T-helper 2 cell treated with Interferon-gamma antibody and Interleukin-4, amounts not matched to agents 5 μg/mL and 100 μg/mL, for 36 hours (primary cell): ENCODE measurements around the gene NRP1.

Experiments used
- DNase-seq: peaks from one replicate; pipeline ENCODE4 v3.0.0; 2021; ENCODE audit warnings: low spot score
- H3K27ac Mint-ChIP-seq: one replicate; pipeline ENCODE4 v1.8.0; 2021; ENCODE audit warnings: mild to moderate bottlenecking, mixed read lengths
- H3K27me3 Mint-ChIP-seq: one replicate; pipeline ENCODE4 v1.8.0; 2021; ENCODE audit warnings: low read depth, mixed read lengths
- H3K36me3 Mint-ChIP-seq: one replicate; pipeline ENCODE4 v1.8.0; 2021; ENCODE audit warnings: low read depth, mixed read lengths
- H3K4me1 Mint-ChIP-seq: one replicate; pipeline ENCODE4 v1.8.0; 2021; ENCODE audit warnings: low read depth, mixed read lengths
- H3K4me3 Mint-ChIP-seq: one replicate; pipeline ENCODE4 v1.8.0; 2022; ENCODE audit warnings: mild to moderate bottlenecking, moderate library complexity, mixed read lengths
- H3K9me3 Mint-ChIP-seq: one replicate; pipeline ENCODE4 v1.8.0; 2021; ENCODE audit warnings: mixed read lengths

NRP1 gene

GRCh38 chr10:33336582-33337325 is 2.3 kb upstream of the NRP1 start:
- Mint-ChIP-seq H3K9me3 (no peaks in the 10 kb centered on the region), H3K27me3 (peaks cover 67% of the 10 kb centered on the region), H3K36me3 (peaks cover 3% of the 10 kb centered on the region), H3K4me3 (peak overlapping the region; percentile 61), H3K27ac (no peak overlapping the region), H3K4me1 (peaks cover 15% of the 10 kb centered on the region)
- no peak for DNase-seq

GRCh38 chr10:33335801-33336581 is 1.5 kb upstream of the NRP1 start:
- Mint-ChIP-seq H3K27me3 (peaks cover 73% of the 10 kb centered on the region), H3K36me3 (peaks cover 3% of the 10 kb centered on the region), H3K4me3 (peak overlapping the region; percentile 66), H3K27ac (no peak overlapping the region), H3K9me3 (no peaks in the 10 kb centered on the region), H3K4me1 (peaks cover 15% of the 10 kb centered on the region)
- DNase-seq = no peak

DNA sequence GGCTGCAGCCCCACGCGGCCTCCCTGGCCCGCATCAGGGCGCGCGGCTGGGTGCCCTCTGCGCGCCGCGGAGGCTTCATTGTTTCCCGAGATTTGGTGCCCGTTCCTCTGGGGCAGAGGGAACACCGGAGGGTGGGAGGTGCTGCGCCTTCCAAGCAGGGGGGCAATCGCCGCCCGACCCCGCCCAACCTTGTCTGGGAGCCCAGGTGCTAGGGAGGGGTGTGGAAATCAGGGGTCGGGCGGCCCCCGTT is 1.0 kb upstream of the NRP1 start:
- H3K9me3 Mint-ChIP-seq = no peaks in the 10 kb centered on the region
- peaks cover 17% of the 10 kb centered on the region for H3K4me1 Mint-ChIP-seq
- H3K36me3 Mint-ChIP-seq = peaks cover 3% of the 10 kb centered on the region
- no peak overlapping the region for H3K27ac Mint-ChIP-seq
- no peak overlapping the region for H3K4me3 Mint-ChIP-seq
- no peak for DNase-seq
- H3K27me3 Mint-ChIP-seq = peaks cover 78% of the 10 kb centered on the region

- Mint-ChIP-seq H3K27me3 (peaks cover 79% of the 10 kb centered on the region), H3K27ac (no peak overlapping the region), H3K4me3 (peak overlapping the region; percentile 82), H3K36me3 (peaks cover 3% of the 10 kb centered on the region), H3K4me1 (peaks cover 19% of the 10 kb centered on the region), H3K9me3 (no peaks in the 10 kb centered on the region)
- peak; percentile 44 for DNase-seq
Measured at GRCh38 chr10:33334805-33335550, 511 bp upstream of the NRP1 start.

- Mint-ChIP-seq H3K27me3 (peaks cover 69% of the 10 kb centered on the region), H3K4me3 (peak overlapping the region; percentile 82), H3K9me3 (no peaks in the 10 kb centered on the region), H3K4me1 (peaks cover 19% of the 10 kb centered on the region), H3K36me3 (peaks cover 3% of the 10 kb centered on the region), H3K27ac (peak overlapping the region; percentile 17)
- DNase-seq = peak; percentile 56
Measured at GRCh38 chr10:33333260-33334101, 986 bp downstream of the NRP1 start.

DNA sequence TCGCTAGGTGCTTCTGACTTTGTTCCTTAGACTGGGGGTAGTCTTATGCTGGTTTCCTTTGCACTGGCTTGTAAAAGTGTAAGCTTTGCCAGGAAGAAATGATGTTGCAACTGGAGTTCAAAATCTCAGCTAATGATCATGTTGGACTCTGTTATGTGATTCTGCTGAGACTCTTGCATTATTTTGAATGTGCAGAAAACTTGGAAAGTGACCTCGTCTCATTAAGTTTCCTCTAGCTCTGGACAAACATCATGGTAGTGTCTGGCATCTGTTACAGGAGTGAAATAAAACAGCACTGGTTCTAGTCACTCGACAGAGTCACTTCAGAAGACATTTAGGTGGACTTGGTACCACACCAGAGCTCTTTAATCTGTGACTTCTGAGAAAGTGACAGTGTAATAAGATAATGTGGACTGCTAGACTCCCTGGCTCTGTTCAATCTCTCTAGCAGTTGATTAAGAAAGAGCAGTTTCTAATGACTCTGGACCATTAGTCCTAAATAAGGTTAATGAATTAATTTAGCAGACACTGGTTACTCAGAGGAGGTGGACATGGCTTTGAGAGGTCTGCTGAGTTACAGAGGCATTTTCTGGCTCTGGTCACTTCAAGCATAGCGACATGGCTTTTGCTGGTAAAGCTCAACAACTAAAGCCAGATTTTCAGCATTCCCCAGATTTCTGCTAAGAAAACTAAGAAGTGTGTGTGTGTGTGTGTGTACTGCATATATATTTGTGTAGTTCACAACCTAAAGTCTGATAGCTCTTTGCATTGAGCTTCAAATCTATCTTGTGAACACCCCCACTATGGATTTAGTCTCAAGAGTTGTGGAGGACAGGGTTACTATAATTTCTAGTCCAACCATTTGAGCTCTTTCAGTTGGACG is 2.0 kb downstream of the NRP1 start:
- no peak for DNase-seq
- Mint-ChIP-seq H3K4me3 (no peak overlapping the region), H3K9me3 (no peaks in the 10 kb centered on the region), H3K27ac (no peak overlapping the region), H3K4me1 (peaks cover 19% of the 10 kb centered on the region), H3K36me3 (peaks cover 3% of the 10 kb centered on the region), H3K27me3 (peaks cover 68% of the 10 kb centered on the region)

DNA sequence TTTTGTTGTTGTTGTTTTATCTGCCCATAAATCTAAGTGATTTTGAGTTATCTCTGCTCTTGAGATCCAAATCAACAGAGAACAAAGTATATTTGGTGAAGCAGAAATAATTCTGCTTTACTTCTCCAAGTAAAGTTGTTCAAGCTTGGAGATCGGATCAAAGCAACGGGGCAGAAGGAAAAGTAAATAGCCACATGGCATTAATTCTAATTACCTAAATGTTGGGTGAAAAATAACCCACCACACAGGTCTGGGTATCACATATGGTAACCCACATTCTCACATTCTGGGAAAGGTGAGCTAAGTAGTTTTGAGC is 3.1 kb downstream of the NRP1 start:
- DNase-seq = no peak
- peaks cover 64% of the 10 kb centered on the region for H3K27me3 Mint-ChIP-seq
- H3K4me1 Mint-ChIP-seq = peaks cover 16% of the 10 kb centered on the region
- no peak overlapping the region for H3K4me3 Mint-ChIP-seq
- no peaks in the 10 kb centered on the region for H3K9me3 Mint-ChIP-seq
- no peaks in the 10 kb centered on the region for H3K36me3 Mint-ChIP-seq
- no peak overlapping the region for H3K27ac Mint-ChIP-seq

DNA sequence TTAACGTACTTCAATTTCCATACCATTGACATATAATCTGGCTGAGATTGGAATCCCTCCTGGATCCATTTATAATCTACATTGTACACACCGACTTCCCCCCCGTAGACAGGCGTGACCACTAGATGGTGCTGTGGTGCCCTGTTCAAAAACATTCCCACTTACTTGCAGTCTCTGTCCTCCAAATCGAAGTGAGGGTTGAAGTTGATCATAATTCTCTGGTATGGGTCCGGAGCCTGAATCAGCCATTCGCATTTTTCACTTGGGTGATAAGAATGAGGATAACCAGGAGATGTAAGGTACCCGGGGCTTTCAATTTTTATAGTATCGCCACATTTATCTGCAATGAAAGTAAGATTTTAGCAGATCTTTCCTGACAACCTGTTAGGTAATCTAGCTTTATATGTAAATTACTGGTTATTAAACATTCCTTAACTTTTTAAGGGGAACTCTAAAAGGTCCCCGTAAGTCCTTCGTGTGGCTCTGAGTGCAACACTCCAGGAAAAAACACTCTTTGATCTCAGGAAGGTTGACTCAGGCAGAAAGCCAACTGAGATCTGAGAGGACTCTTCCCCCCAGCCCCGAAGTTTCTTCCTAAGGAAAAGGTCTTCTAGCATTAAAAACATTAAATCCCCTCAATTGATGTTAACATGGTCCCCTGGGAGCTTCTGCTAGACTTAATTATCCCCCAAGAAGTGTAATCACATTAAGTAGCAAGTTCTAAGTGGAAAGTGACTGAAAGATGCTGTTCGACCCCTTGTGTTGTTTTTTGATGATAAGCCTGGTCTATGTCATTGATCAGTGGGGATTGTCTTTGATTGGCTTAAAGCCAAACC is 3.7 kb downstream of the NRP1 start:
- Mint-ChIP-seq H3K4me3 (no peak overlapping the region), H3K36me3 (no peaks in the 10 kb centered on the region), H3K27me3 (peaks cover 62% of the 10 kb centered on the region), H3K27ac (no peak overlapping the region), H3K9me3 (no peaks in the 10 kb centered on the region), H3K4me1 (peaks cover 16% of the 10 kb centered on the region)
- DNase-seq = peak; percentile 47

DNA sequence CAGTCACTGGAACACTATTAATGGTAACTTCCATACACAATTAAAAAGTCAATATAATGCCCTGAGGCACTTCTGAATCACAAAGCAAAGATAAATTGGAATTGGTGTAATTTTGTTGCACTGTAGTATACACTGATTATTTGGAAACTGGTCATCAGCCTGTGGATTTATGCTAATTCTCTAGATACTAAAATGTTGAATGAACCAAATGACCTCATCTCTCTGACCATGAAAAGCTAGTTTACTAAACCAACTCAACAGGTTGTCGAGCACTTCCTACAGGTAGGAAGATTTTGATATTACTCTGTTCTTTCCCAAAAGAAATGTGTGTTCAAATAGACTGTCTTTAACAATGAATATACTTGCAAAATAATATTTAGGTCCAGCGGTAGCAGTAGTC is 5.3 kb downstream of the NRP1 start:
- Mint-ChIP-seq H3K4me3 (no peak overlapping the region), H3K36me3 (no peaks in the 10 kb centered on the region), H3K27ac (no peak overlapping the region), H3K9me3 (no peaks in the 10 kb centered on the region), H3K27me3 (peaks cover 54% of the 10 kb centered on the region), H3K4me1 (peaks cover 16% of the 10 kb centered on the region)
- DNase-seq = no peak

DNA sequence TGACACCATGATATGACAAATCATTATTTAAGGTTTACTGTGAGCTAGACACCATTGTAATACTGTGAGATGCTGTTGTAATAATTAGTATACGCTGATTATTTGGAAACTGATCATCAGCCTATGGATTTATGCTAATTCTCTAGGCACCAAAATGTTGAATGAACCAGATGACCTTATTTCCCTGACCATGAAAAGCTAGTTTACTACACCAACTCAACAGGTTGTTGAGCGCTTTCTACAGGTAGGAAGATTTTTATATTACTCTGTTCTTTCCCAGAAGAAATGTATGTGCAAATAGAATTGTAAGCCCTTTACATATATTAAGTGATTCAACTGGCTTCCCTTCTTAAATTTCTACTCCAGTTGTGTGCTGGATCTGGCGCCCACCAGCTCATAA is 6.2 kb downstream of the NRP1 start:
- Mint-ChIP-seq H3K4me1 (peaks cover 10% of the 10 kb centered on the region), H3K27me3 (peaks cover 47% of the 10 kb centered on the region), H3K9me3 (no peaks in the 10 kb centered on the region), H3K4me3 (no peak overlapping the region), H3K36me3 (no peaks in the 10 kb centered on the region), H3K27ac (no peak overlapping the region)
- DNase-seq = no peak

GRCh38 chr10:33327751-33328150 is 6.7 kb downstream of the NRP1 start:
- DNase-seq = no peak
- no peak overlapping the region for H3K27ac Mint-ChIP-seq
- H3K36me3 Mint-ChIP-seq = no peaks in the 10 kb centered on the region
- peaks cover 5% of the 10 kb centered on the region for H3K4me1 Mint-ChIP-seq
- peaks cover 43% of the 10 kb centered on the region for H3K27me3 Mint-ChIP-seq
- H3K9me3 Mint-ChIP-seq = no peaks in the 10 kb centered on the region
- H3K4me3 Mint-ChIP-seq = no peak overlapping the region

DNA sequence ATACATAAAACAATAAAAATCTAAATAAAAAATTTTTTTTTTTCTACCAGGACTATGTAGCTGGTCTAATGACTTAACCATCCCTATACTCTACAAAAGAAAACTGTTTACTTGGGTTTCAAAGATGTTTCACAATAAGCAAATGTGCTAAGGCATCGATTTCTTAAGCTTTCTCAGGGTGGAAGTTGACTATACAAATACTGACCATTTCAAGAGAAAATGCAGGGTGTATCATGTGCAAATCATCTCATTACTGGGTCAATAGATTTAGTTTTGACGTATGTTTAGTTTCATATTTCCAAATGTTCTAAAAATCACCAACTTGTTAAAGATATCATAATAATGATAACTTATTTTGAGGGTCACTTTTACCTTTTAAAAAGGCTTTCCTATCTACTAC is 7.5 kb downstream of the NRP1 start:
- Mint-ChIP-seq H3K27me3 (peaks cover 35% of the 10 kb centered on the region), H3K27ac (no peak overlapping the region), H3K4me3 (no peak overlapping the region), H3K36me3 (no peaks in the 10 kb centered on the region), H3K4me1 (peaks cover 5% of the 10 kb centered on the region), H3K9me3 (no peaks in the 10 kb centered on the region)
- DNase-seq = no peak
